Hepatocyte (in vitro differentiated cells): ENCODE results near the gene KATNB1. TPM values are rescaled to one million over a fixed set of nuclear protein-coding genes. Genes with fewer than 3 reads are reported as not detected.

Source experiments
- DNase-seq: peaks from one replicate; pipeline ENCODE4 v3.0.0-alpha.2; 2016; ENCODE audit warnings: low spot score
- H2AFZ ChIP-seq: fragments of 200-600 bp; sonication (generic); 2 replicates; pipeline ENCODE4 v1.6.0; 2016; ENCODE audit warnings: antibody characterized with exemption, mild to moderate bottlenecking
- H3K27ac ChIP-seq: fragments of 200-600 bp; sonication (generic); 2 replicates; pipeline ENCODE4 v1.5.1; 2016; ENCODE audit warnings: mild to moderate bottlenecking
- H3K27me3 ChIP-seq: fragments of 200-600 bp; sonication (generic); 2 replicates; pipeline ENCODE4 v1.6.1; 2016
- H3K36me3 ChIP-seq: fragments of 200-600 bp; sonication (generic); replicated peaks from 2 replicates; pipeline ENCODE4 v1.5.1; 2016; ENCODE audit warnings: low read depth; ENCODE audit not compliant: insufficient read depth
- H3K4me1 ChIP-seq: fragments of 200-600 bp; sonication (generic); 2 replicates; pipeline ENCODE4 v1.5.1; 2016; ENCODE audit warnings: mild to moderate bottlenecking, moderate library complexity; ENCODE audit not compliant: insufficient read depth
- H3K4me2 ChIP-seq: fragments of 200-600 bp; sonication (generic); 2 replicates; pipeline ENCODE4 v1.6.0; 2016
- H3K4me3 ChIP-seq: fragments of 200-600 bp; sonication (generic); 2 replicates; pipeline ENCODE4 v1.5.1; 2016; ENCODE audit warnings: mild to moderate bottlenecking
- H3K79me2 ChIP-seq: fragments of 200-600 bp; sonication (generic); 2 replicates; pipeline ENCODE4 v1.6.0; 2017; ENCODE audit warnings: mild to moderate bottlenecking
- H3K9me2 ChIP-seq: fragments of 200-600 bp; sonication (generic); replicated peaks from 2 replicates; pipeline ENCODE4 v1.6.0; 2017; ENCODE audit warnings: mild to moderate bottlenecking; ENCODE audit not compliant: insufficient read depth
- H3K9me3 ChIP-seq: fragments of 200-600 bp; sonication (generic); 2 replicates; pipeline ENCODE4 v1.5.1; 2016; ENCODE audit warnings: low read depth, mild to moderate bottlenecking
- H4K20me1 ChIP-seq: fragments of 200-600 bp; sonication (generic); 2 replicates; pipeline ENCODE4 v1.6.0; 2016; ENCODE audit warnings: mild to moderate bottlenecking; ENCODE audit not compliant: insufficient read depth, poor library complexity, severe bottlenecking
- CTCF ChIP-seq: fragments of 200-600 bp; sonication (generic); IDR thresholded peaks from 2 replicates; pipeline ENCODE4 v1.5.1; 2016; ENCODE audit warnings: antibody characterized with exemption, mild to moderate bottlenecking; ENCODE audit not compliant: poor library complexity
- EZH2 ChIP-seq: fragments of 200-600 bp; sonication (generic); IDR thresholded peaks from 2 replicates; pipeline ENCODE4 v1.6.1; 2016; ENCODE audit warnings: antibody characterized with exemption, mild to moderate bottlenecking, borderline replicate concordance
- EZH2phosphoT487 ChIP-seq: fragments of 200-600 bp; sonication (generic); IDR thresholded peaks from one replicate; pipeline ENCODE4 v1.6.1; 2018; ENCODE audit warnings: antibody characterized with exemption, mild to moderate bottlenecking, low read depth, moderate library complexity; ENCODE audit not compliant: unreplicated experiment, severe bottlenecking
- WGBS: methylation state at CpG from one replicate; pipeline ENCODE4 v1.1.6; 2016; ENCODE audit warnings: low lambda C conversion rate; ENCODE audit errors: missing lambda C conversion rate; 5-methylcytosine and 5-hydroxymethylcytosine counted together
- polyA plus RNA-seq: library from polyadenylated mRNA; unstranded; fragments of >200 nt; fragmentation: Nextera tagmentation; extraction: Ambion mirVana; gene quantifications from 2 replicates; pipeline ENCODE4 v1.2.1, GENCODE V29; 2016
- total RNA-seq: library from RNA; depleted of rRNA; stranded (reverse); fragments of >200 nt; gene quantifications from 2 replicates; pipeline ENCODE4 v1.2.3, GENCODE V29; 2014

The KATNB1 gene
- total and polyA plus RNA-seq, 2 experiments from 2014 or later: 12.3 to 15.3 TPM

- no peaks in the 10 kb centered on the region for H3K79me2 ChIP-seq
- H3K27me3 ChIP-seq: no peaks in the 10 kb centered on the region
- no peak overlapping the region for H2AFZ ChIP-seq
- H3K27ac ChIP-seq: no peak overlapping the region
- no peaks in the 10 kb centered on the region for H3K36me3 ChIP-seq
- no peaks in the 10 kb centered on the region for H3K9me2 ChIP-seq
- peaks cover 5% of the 10 kb centered on the region for H3K4me1 ChIP-seq
- H3K4me2 ChIP-seq: no peak overlapping the region
- H4K20me1 ChIP-seq: no peaks in the 10 kb centered on the region
- no peak overlapping the region for H3K4me3 ChIP-seq
- no peaks in the 10 kb centered on the region for H3K9me3 ChIP-seq
- no peak for DNase-seq
- TF ChIP-seq CTCF: no peak
- TF ChIP-seq EZH2: no peak
- no peak for TF ChIP-seq EZH2phosphoT487
- 70% methylated on average over 13 of the region's 13 CpGs for WGBS
Measured at GRCh38 chr16:57730771-57731730, 4.5 kb upstream of the KATNB1 start.

GRCh38 chr16:57732037-57732436, 3.5 kb upstream of the KATNB1 start:
- DNase-seq: no peak
- H2AFZ ChIP-seq: no peak overlapping the region
- 92% methylated on average over 2 of the region's 2 CpGs for WGBS

GRCh38 chr16:57732714-57733113, 2.9 kb upstream of the KATNB1 start:
- DNase-seq: no peak
- 85% methylated on average over 2 of the region's 2 CpGs for WGBS
- Histone ChIP-seq H3K27me3 (no peaks in the 10 kb centered on the region), H4K20me1 (no peaks in the 10 kb centered on the region), H3K4me3 (no peak overlapping the region), H3K9me2 (no peaks in the 10 kb centered on the region), H3K4me2 (no peak overlapping the region), H2AFZ (no peak overlapping the region), H3K79me2 (no peaks in the 10 kb centered on the region), H3K9me3 (no peaks in the 10 kb centered on the region), H3K27ac (no peak overlapping the region), H3K36me3 (no peaks in the 10 kb centered on the region), H3K4me1 (peaks cover 19% of the 10 kb centered on the region)
- TF ChIP-seq CTCF (no peak), EZH2phosphoT487 (no peak), EZH2 (no peak)

More at GRCh38 chr16:57732037-57732436, 3.5 kb upstream of the KATNB1 start:
- TF ChIP-seq CTCF: no peak
- no peak for TF ChIP-seq EZH2phosphoT487
- no peak for TF ChIP-seq EZH2
- Histone ChIP-seq H3K9me2 (no peaks in the 10 kb centered on the region), H3K27ac (no peak overlapping the region), H3K27me3 (no peaks in the 10 kb centered on the region), H3K36me3 (no peaks in the 10 kb centered on the region), H4K20me1 (no peaks in the 10 kb centered on the region), H3K79me2 (no peaks in the 10 kb centered on the region), H3K4me1 (peaks cover 15% of the 10 kb centered on the region), H3K9me3 (no peaks in the 10 kb centered on the region), H3K4me3 (no peak overlapping the region), H3K4me2 (no peak overlapping the region)
